Body of pancreas (tissue), 4 donors: ENCODE measurements around the gene STPG1. TPM values are rescaled to one million over a fixed set of nuclear protein-coding genes. Genes with fewer than 3 reads are reported as not detected.

ENCODE experiments used
- ATAC-seq: fragments of 150-250 bp; one replicate; pipeline ENCODE4 v1.9.1; 2016
- DNase-seq, 4 donors: peaks; one replicate each; pipeline ENCODE4 v3.0.0-alpha.2; 2019
- H3K27ac ChIP-seq, 4 donors: fragments of 200-600 bp; sonication (generic); 1 replicate in 3 of 4; 2 replicates in 1 of 4; pipeline versions ENCODE4 v1.5.1 to v1.6.1; 2016 to 2019; ENCODE audit warnings: mild to moderate bottlenecking in 1 of 4, mixed read lengths in 1 of 4, moderate library complexity in 1 of 4
- H3K27me3 ChIP-seq, 2 donors: fragments of 200-600 bp; sonication (generic); one replicate each; pipeline ENCODE4 v1.6.0; 2016; ENCODE audit warnings: mild to moderate bottlenecking in 1 of 2
- H3K36me3 ChIP-seq, 2 donors: fragments of 200-600 bp; sonication (generic); replicated peaks in 1 of 2; 2 replicates each; pipeline ENCODE4 v1.5.1; 2016; ENCODE audit warnings: low read depth in 2 of 2; ENCODE audit not compliant: insufficient read depth in 1 of 2
- H3K4me1 ChIP-seq: fragments of 200-600 bp; sonication (generic); one replicate; pipeline ENCODE4 v1.6.0; 2016
- H3K4me3 ChIP-seq, 2 donors: fragments of 200-600 bp; sonication (generic); 1 replicate in 1 of 2; 2 replicates in 1 of 2; pipeline ENCODE4 v1.5.1; 2016 to 2019
- H3K9me3 ChIP-seq, 3 donors: fragments of 200-600 bp; sonication (generic); 1 replicate in 2 of 3; 2 replicates in 1 of 3; pipeline ENCODE4 v1.5.1; 2016
- CTCF ChIP-seq, 7 experiments: fragments of 450-650 bp in 4 of 7; fragments of 200-600 bp in 3 of 7; sonication (generic) in 3 of 7; IDR thresholded peaks; one replicate each; pipeline ENCODE4 v1.5.1; 2016 to 2019; ENCODE audit warnings: antibody characterized with exemption in 7 of 7
- POLR2A ChIP-seq, 3 donors: fragments of 450-650 bp; IDR thresholded peaks; one replicate each; pipeline ENCODE4 v1.6.1; 2016; ENCODE audit warnings: antibody characterized with exemption in 3 of 3, mild to moderate bottlenecking in 2 of 3
- WGBS, 2 donors: methylation state at CpG; one replicate each; pipeline ENCODE4 v1.1.5; 2017; 5-methylcytosine and 5-hydroxymethylcytosine counted together
- intact Hi-C: fragments of 100-400 bp; cut with DNase I; formaldehyde crosslinking; loops from one replicate; pipeline ENCODE4 v1.15.1; 2023
- total RNA-seq, 2 donors: library from RNA; depleted of rRNA; stranded (reverse); fragments of >200 nt; gene quantifications; one replicate each; pipeline ENCODE4 v1.1.0, GENCODE V29; 2016

Gene STPG1
- total RNA-seq, 2 donors from 2014 or later = 1.6 to 2.6 TPM

GRCh38 chr1:24311234-24311633 lies 102.3 kb downstream of the STPG1 start:
- H3K9me3 ChIP-seq = no peaks in the 10 kb centered on the region
- no peak overlapping the region for H3K4me3 ChIP-seq
- WGBS, 2 donors = 88 to 94% methylated on average over 2 to 3 of the region's 3 CpGs
- H3K36me3 ChIP-seq = no peaks in the 10 kb centered on the region
- DNase-seq (no peak), ATAC-seq (no peak)
- TF ChIP-seq POLR2A (IDR thresholded peaks at IDR 0.05) (no peak), CTCF (IDR thresholded peaks at IDR 0.05) (no peak)
- H3K27me3 ChIP-seq = no peaks in the 10 kb centered on the region
- H3K4me1 ChIP-seq = no peaks in the 10 kb centered on the region
- no peak overlapping the region for H3K27ac ChIP-seq
- intact Hi-C loops = no loop called here

- no peak for DNase-seq
- Histone ChIP-seq H3K9me3 (no peaks in the 10 kb centered on the region), H3K27ac (no peak overlapping the region), H3K4me1 (no peaks in the 10 kb centered on the region), H3K36me3 (no peaks in the 10 kb centered on the region), H3K4me3 (no peak overlapping the region), H3K27me3 (no peaks in the 10 kb centered on the region)
- WGBS, 2 donors = 75 to 82% methylated on average over 4 of the region's 4 CpGs
- TF ChIP-seq CTCF (IDR thresholded peaks at IDR 0.05) (no peak), POLR2A (IDR thresholded peaks at IDR 0.05) (no peak)
- ATAC-seq = no peak
- intact Hi-C loops = no loop called here
Measured at GRCh38 chr1:24309762-24310485, 103.7 kb downstream of the STPG1 start.

GRCh38 chr1:24308365-24309015 lies 105.1 kb downstream of the STPG1 start:
- Histone ChIP-seq H3K9me3 (no peaks in the 10 kb centered on the region), H3K4me3 (no peak overlapping the region), H3K36me3 (no peaks in the 10 kb centered on the region), H3K27ac (no peak overlapping the region), H3K4me1 (no peaks in the 10 kb centered on the region), H3K27me3 (no peaks in the 10 kb centered on the region)
- DNase-seq = no peak
- intact Hi-C loops = no loop called here
- ATAC-seq = no peak
- TF ChIP-seq POLR2A (IDR thresholded peaks at IDR 0.05) (no peak), CTCF (IDR thresholded peaks at IDR 0.05) (no peak)
- 59 to 78% methylated on average over 7 of the region's 7 CpGs for WGBS, 2 donors

Other genes starting within 250 kb of the STPG1 start
- 1 to 10 TPM; 4.6 to 5.4 TPM for gene IFNLR1, start 226.5 kb downstream of the STPG1 start, total RNA-seq
- gene GRHL3, start 94.4 kb downstream of the STPG1 start, total RNA-seq = not detected
- gene NIPAL3, start 2.0 kb upstream of the STPG1 start, total RNA-seq = 10 to 100 TPM; 36.8 to 65.9 TPM
- 10 to 100 TPM; 14.0 to 32.3 TPM for gene RCAN3, start 89.1 kb upstream of the STPG1 start, total RNA-seq
- 10 to 100 TPM in 1 of 2 donors, 1 to 10 TPM in 1; 9.9 to 12.7 TPM for gene NCMAP, start 142.3 kb upstream of the STPG1 start, total RNA-seq
- gene SRRM1, start 229.5 kb upstream of the STPG1 start, total RNA-seq = 100 to 1,000 TPM in 1 of 2 donors, 10 to 100 TPM in 1; 97.2 to 108 TPM